Effector memory CD8-positive, alpha-beta T cell (primary cell): ENCODE results near the gene NTN1.

Source experiments
- ATAC-seq: fragments of 150-1000 bp; cut with Tn5 transposase; replicated peaks from 2 replicates; pipeline ENCODE4 v1.10.0; 2021; ENCODE audit warnings: mild to moderate bottlenecking, moderate library complexity
- DNase-seq, 3 experiments: peaks; one replicate each; pipeline ENCODE4 v3.0.0; 2021
- H3K27ac Mint-ChIP-seq, 2 donors: one replicate each; pipeline ENCODE4 v1.8.0; 2022; ENCODE audit warnings: mild to moderate bottlenecking in 2 of 2, mixed read lengths in 2 of 2, moderate library complexity in 2 of 2
- H3K27me3 Mint-ChIP-seq, 2 donors: one replicate each; pipeline ENCODE4 v1.8.0; 2022; ENCODE audit warnings: mixed read lengths in 2 of 2
- H3K36me3 Mint-ChIP-seq: one replicate; pipeline ENCODE4 v1.8.0; 2022; ENCODE audit warnings: mild to moderate bottlenecking, moderate library complexity, mixed read lengths; ENCODE audit not compliant: insufficient read depth
- H3K4me1 Mint-ChIP-seq, 2 donors: one replicate each; pipeline ENCODE4 v1.8.0; 2022; ENCODE audit warnings: low read depth in 2 of 2, mixed read lengths in 2 of 2
- H3K4me3 Mint-ChIP-seq, 2 donors: one replicate each; pipeline ENCODE4 v1.8.0; 2022; ENCODE audit warnings: mild to moderate bottlenecking in 2 of 2, mixed read lengths in 2 of 2, moderate library complexity in 2 of 2
- H3K9me3 Mint-ChIP-seq, 2 donors: one replicate each; pipeline ENCODE4 v1.8.0; 2022; ENCODE audit warnings: mixed read lengths in 2 of 2

NTN1 gene

GRCh38 chr17:9217151-9218056 lies 196.1 kb downstream of the NTN1 start:
- DNase-seq (no peak), ATAC-seq (no peak)
- Mint-ChIP-seq H3K4me1 (no peaks in the 10 kb centered on the region), H3K27ac (no peak overlapping the region), H3K36me3 (no peaks in the 10 kb centered on the region), H3K9me3 (peaks cover 3 to 15% of the 10 kb centered on the region in 2 donors), H3K4me3 (no peak overlapping the region), H3K27me3 (peaks cover 5 to 12% of the 10 kb centered on the region in 2 donors)

GRCh38 chr17:9218064-9218635 lies 196.8 kb downstream of the NTN1 start:
- H3K36me3 Mint-ChIP-seq = no peaks in the 10 kb centered on the region
- peaks cover 5 to 12% of the 10 kb centered on the region in 2 donors for H3K27me3 Mint-ChIP-seq
- DNase-seq (no peak), ATAC-seq (no peak)
- H3K27ac Mint-ChIP-seq = no peak overlapping the region
- no peak overlapping the region for H3K4me3 Mint-ChIP-seq
- peaks cover 3 to 15% of the 10 kb centered on the region in 2 donors for H3K9me3 Mint-ChIP-seq
- no peaks in the 10 kb centered on the region for H3K4me1 Mint-ChIP-seq

- H3K27me3 Mint-ChIP-seq = peaks cover 5 to 12% of the 10 kb centered on the region in 2 donors
- no peak for ATAC-seq
- no peak for DNase-seq
- H3K4me1 Mint-ChIP-seq = no peaks in the 10 kb centered on the region
- no peak overlapping the region for H3K4me3 Mint-ChIP-seq
- no peak overlapping the region for H3K27ac Mint-ChIP-seq
- H3K9me3 Mint-ChIP-seq = peaks cover 3 to 15% of the 10 kb centered on the region in 2 donors
- no peaks in the 10 kb centered on the region for H3K36me3 Mint-ChIP-seq
These were observed 197.6 kb downstream of the NTN1 start for GRCh38 chr17:9218911-9219310.

GRCh38 chr17:9219631-9220397 lies 198.5 kb downstream of the NTN1 start:
- Mint-ChIP-seq H3K36me3 (no peaks in the 10 kb centered on the region), H3K27ac (no peak overlapping the region), H3K9me3 (peaks cover 3 to 15% of the 10 kb centered on the region in 2 donors), H3K4me1 (no peaks in the 10 kb centered on the region), H3K4me3 (no peak overlapping the region), H3K27me3 (peaks cover 5 to 12% of the 10 kb centered on the region in 2 donors)
- DNase-seq (no peak), ATAC-seq (no peak)

- no peak overlapping the region for H3K27ac Mint-ChIP-seq
- no peak overlapping the region for H3K4me3 Mint-ChIP-seq
- H3K9me3 Mint-ChIP-seq = peaks cover 3 to 15% of the 10 kb centered on the region in 2 donors
- ATAC-seq (no peak), DNase-seq (no peak)
- no peaks in the 10 kb centered on the region for H3K36me3 Mint-ChIP-seq
- H3K27me3 Mint-ChIP-seq = peaks cover 5 to 12% of the 10 kb centered on the region in 2 donors
- no peaks in the 10 kb centered on the region for H3K4me1 Mint-ChIP-seq
These were observed 199.3 kb downstream of the NTN1 start for GRCh38 chr17:9220398-9221146.

GRCh38 chr17:9221147-9221921 lies 200.0 kb downstream of the NTN1 start:
- no peaks in the 10 kb centered on the region for H3K4me1 Mint-ChIP-seq
- no peak for ATAC-seq
- H3K4me3 Mint-ChIP-seq = no peak overlapping the region
- H3K27me3 Mint-ChIP-seq = peaks cover 5 to 12% of the 10 kb centered on the region in 2 donors
- no peak for DNase-seq
- H3K27ac Mint-ChIP-seq = no peak overlapping the region
- H3K9me3 Mint-ChIP-seq = peaks cover 0 to 9% of the 10 kb centered on the region in 2 donors
- H3K36me3 Mint-ChIP-seq = no peaks in the 10 kb centered on the region

- no peak for ATAC-seq
- H3K4me1 Mint-ChIP-seq = no peaks in the 10 kb centered on the region
- H3K36me3 Mint-ChIP-seq = no peaks in the 10 kb centered on the region
- H3K27ac Mint-ChIP-seq = no peak overlapping the region
- peaks cover 0 to 5% of the 10 kb centered on the region in 2 donors for H3K9me3 Mint-ChIP-seq
- DNase-seq = no peak
- no peak overlapping the region for H3K4me3 Mint-ChIP-seq
- H3K27me3 Mint-ChIP-seq = peaks cover 5 to 12% of the 10 kb centered on the region in 2 donors
These were observed 200.5 kb downstream of the NTN1 start for GRCh38 chr17:9221922-9222180.

GRCh38 chr17:9223531-9223930 lies 202.2 kb downstream of the NTN1 start:
- no peak for DNase-seq
- Mint-ChIP-seq H3K9me3 (no peaks in the 10 kb centered on the region), H3K36me3 (no peaks in the 10 kb centered on the region), H3K27me3 (peaks cover 0 to 12% of the 10 kb centered on the region in 2 donors), H3K4me3 (no peak overlapping the region), H3K27ac (no peak overlapping the region), H3K4me1 (no peaks in the 10 kb centered on the region)
- ATAC-seq = no peak

GRCh38 chr17:9224485-9224884 lies 203.2 kb downstream of the NTN1 start:
- ATAC-seq (no peak), DNase-seq (no peak)
- H3K9me3 Mint-ChIP-seq = no peaks in the 10 kb centered on the region
- no peak overlapping the region for H3K27ac Mint-ChIP-seq
- no peaks in the 10 kb centered on the region for H3K36me3 Mint-ChIP-seq
- no peak overlapping the region for H3K4me3 Mint-ChIP-seq
- H3K27me3 Mint-ChIP-seq = peaks cover 0 to 12% of the 10 kb centered on the region in 2 donors
- no peaks in the 10 kb centered on the region for H3K4me1 Mint-ChIP-seq

- DNase-seq (no peak), ATAC-seq (no peak)
- no peaks in the 10 kb centered on the region for H3K9me3 Mint-ChIP-seq
- peaks cover 0 to 12% of the 10 kb centered on the region in 2 donors for H3K27me3 Mint-ChIP-seq
- H3K4me1 Mint-ChIP-seq = no peaks in the 10 kb centered on the region
- H3K4me3 Mint-ChIP-seq = no peak overlapping the region
- no peaks in the 10 kb centered on the region for H3K36me3 Mint-ChIP-seq
- no peak overlapping the region for H3K27ac Mint-ChIP-seq
These were observed 204.2 kb downstream of the NTN1 start for GRCh38 chr17:9225305-9226101.

GRCh38 chr17:9226130-9226793 lies 205.0 kb downstream of the NTN1 start:
- Mint-ChIP-seq H3K4me1 (no peaks in the 10 kb centered on the region), H3K27ac (no peak overlapping the region), H3K4me3 (no peak overlapping the region), H3K27me3 (peaks cover 0 to 11% of the 10 kb centered on the region in 2 donors), H3K9me3 (no peaks in the 10 kb centered on the region), H3K36me3 (no peaks in the 10 kb centered on the region)
- DNase-seq (no peak), ATAC-seq (no peak)

- ATAC-seq = peak; percentile 89
- H3K36me3 Mint-ChIP-seq = no peaks in the 10 kb centered on the region
- no peak overlapping the region for H3K27ac Mint-ChIP-seq
- H3K9me3 Mint-ChIP-seq = no peaks in the 10 kb centered on the region
- H3K4me3 Mint-ChIP-seq = no peak overlapping the region
- H3K4me1 Mint-ChIP-seq = no peaks in the 10 kb centered on the region
- peaks cover 0 to 6% of the 10 kb centered on the region in 2 donors for H3K27me3 Mint-ChIP-seq
- DNase-seq = peak in 1 of 3 experiments; percentile 11
These were observed 205.5 kb downstream of the NTN1 start for GRCh38 chr17:9226794-9227135.
